GM19397 (cell line): Measurements from ENCODE around the gene RGS17.

ENCODE experiments used
- ATAC-seq: cut with Tn5 transposase; IDR thresholded peaks from one replicate; pipeline ENCODE4 v1.9.1; 2021; ENCODE audit warnings: mild to moderate bottlenecking, moderate library complexity; ENCODE audit not compliant: unreplicated experiment

Gene RGS17

DNA sequence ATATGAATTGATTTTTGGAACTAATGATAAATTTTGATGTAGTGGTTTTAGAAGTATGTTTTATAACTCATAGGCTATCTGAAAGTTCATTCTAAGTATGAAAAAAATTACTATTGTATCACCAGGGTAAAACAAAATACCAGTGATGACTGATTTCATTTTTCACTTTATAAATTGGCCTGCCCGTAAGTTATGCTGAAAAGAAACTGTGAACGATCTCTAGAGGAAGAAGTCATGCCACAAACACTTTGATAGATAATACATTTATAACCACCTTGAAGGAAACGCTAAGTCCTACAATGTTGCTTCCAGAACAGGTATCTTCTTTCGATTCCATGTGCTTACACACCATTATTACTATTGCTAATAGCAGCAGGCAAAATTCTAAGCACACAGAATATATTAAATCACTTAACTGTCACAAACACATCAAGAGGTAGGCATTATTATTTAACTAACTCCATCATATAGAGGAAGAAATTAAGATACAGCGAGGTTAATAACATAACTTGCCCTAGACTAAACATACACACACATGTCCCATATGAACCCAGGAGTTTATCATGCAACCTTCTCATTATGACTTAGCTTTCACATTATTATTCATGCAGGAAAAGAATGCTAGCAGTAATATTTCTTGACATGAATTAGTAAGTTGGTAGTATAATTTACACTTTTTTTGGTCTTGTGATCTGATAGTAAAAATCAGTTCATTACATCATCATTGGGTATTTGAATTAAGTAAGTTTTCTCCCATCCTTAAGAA, 44.7 kb downstream of the RGS17 start:
- ATAC-seq, result no peak

GRCh38 chr6:153085239-153085638, 45.8 kb downstream of the RGS17 start:
- no peak for ATAC-seq

- ATAC-seq, result no peak
Measured at GRCh38 chr6:153084393-153084792, 46.7 kb downstream of the RGS17 start.

GRCh38 chr6:153083869-153084268, 47.2 kb downstream of the RGS17 start:
- ATAC-seq, result no peak

- no peak for ATAC-seq
Measured at GRCh38 chr6:153081914-153082313, 49.2 kb downstream of the RGS17 start.

DNA sequence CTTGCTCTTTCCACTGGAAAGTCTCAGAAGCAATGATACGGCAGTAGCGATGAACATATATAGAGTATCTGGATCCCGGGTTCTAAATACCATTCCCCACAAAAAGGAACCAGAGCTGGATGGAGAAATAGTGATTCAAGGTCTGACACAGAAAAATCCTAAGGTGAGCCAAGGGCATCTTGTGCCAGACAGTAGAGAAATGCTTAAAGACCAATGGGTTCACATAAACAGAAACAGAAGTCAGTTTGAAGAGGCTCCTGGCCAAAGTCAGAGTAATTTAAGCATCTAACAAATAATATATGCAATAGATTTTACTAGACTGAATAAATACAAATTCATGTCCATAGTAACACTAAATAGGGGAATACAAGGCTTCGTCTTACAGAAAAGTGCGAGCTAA, 54.7 kb downstream of the RGS17 start:
- ATAC-seq, result no peak

DNA sequence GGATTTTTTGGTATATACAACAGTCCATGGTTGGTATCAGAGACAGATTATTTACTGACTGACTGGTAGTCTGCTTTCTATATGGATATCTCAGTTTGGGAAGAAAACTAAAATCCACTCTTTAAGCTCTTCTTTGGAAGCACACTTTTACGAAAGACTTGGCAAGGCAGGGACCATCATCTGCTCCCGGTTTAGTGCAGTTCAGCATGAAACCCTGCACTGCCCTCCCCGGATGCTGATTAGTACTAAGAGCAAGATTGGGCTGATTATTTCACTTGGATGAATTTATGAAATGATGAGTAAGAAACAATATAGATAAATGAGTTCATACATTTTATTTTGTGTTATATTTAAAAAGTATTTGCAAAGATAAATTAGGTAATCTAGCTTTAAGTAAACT, 56.3 kb downstream of the RGS17 start:
- ATAC-seq, result no peak

DNA sequence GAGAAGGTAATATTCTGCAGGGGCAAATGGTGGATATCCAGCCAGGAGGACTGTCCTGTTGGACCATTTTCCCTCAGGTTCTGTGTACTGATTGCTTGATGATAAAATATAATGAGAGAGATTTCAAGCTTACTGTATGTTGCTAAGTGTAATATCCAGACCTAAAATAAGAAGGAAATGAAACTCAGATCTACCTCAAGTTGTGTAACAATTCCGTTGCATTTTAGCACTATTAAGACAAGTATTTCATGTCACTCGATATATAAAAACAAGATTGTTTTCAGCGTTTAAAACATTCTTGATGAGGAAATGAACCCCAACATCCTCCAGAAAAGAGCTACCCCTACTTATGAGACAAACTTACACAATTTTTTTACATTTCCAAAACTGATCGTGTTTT, 57.2 kb downstream of the RGS17 start:
- ATAC-seq, result no peak

DNA sequence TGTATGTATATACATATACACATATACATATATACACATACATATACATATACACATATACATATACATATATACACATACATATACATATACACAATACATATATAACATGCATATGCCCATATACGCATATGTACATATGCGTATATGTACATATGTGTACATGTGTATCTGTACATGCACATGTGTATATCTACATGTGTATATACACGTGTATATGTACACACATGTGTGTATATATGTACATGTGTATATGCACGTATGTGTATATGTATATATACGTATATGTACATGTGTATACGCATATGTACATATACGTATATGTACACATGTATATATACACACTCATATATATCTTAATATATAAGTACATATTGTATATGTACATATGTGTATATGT, 60.3 kb downstream of the RGS17 start:
- ATAC-seq, result no peak

GRCh38 chr6:153069897-153070296, 61.2 kb downstream of the RGS17 start:
- ATAC-seq, result no peak

DNA sequence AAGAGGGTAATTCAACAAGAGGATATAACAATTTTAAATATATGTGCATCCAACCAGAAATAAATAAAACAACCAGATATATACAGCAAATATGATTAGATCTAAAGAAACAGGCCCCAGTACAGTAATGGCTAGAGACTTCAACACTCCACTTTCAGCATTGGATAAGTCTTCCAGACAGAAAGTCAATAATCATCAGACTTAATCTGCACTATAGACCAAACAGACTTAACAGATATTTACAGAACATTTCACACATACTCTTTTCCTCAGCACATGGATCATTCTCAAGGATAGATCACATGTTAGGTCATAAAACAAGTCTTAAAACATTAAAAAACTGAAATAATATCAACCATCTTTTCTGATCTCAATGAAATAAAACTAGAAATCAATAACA, 65.9 kb downstream of the RGS17 start:
- ATAC-seq, result no peak

- ATAC-seq, result no peak
Measured at GRCh38 chr6:153063936-153064335, 67.1 kb downstream of the RGS17 start.

GRCh38 chr6:153062516-153062915, 68.6 kb downstream of the RGS17 start:
- ATAC-seq, result no peak

DNA sequence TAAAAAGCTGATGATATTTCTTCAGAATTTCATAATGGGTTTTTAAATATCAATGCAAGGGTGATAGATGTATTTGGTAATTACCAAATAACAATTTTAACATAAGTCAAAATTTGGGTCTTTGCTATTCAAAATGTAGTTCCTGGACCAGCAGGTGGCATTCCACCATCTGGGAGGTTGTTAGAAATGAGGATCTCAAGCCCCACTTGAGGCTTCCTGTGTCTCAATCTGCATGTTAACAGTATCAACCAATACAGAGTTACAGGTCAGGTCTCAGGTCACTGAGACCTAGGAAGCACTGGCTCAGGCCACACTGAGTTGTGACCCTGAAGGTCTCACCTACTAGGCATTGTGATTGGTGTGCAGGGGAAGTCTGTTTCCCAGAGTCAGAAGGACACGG, 71.3 kb downstream of the RGS17 start:
- no peak for ATAC-seq

DNA sequence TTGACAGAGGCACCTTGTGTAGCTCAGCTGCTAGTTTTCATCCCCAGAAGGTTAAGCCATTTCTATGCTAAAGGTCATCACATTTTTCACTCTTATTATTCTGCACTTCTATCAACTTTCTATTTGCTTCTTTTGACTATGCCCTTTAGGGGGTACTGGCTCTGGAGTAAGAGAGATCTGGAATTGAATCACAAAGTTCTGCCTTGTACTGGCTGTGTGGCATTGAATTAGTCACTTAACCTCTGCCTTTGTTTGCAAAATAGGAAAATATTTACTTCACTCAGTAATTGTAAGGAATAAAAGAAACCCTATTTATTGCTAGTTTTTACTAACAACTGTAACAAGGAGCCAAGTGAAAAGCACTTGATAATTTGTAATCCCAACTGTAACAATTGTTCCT, 71.8 kb downstream of the RGS17 start:
- ATAC-seq, result no peak

DNA sequence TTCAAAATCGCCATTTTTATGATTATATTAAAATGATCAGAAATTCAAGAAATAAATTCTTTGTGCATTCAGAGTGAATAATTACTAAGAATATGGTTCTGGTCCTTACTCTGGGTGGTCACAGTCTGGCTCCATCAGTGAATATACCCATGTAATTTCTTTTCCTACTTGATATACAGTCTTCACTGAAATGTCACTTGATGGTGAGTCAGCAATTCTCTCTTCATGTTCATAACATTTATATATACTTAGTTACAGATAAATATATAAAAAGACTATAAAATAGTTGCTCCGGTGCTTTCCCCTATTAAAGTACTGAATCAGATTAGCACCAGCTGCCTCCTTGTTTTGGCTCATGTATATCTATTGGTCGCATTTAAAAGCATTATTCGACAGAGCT, 72.2 kb downstream of the RGS17 start:
- ATAC-seq, result no peak

DNA sequence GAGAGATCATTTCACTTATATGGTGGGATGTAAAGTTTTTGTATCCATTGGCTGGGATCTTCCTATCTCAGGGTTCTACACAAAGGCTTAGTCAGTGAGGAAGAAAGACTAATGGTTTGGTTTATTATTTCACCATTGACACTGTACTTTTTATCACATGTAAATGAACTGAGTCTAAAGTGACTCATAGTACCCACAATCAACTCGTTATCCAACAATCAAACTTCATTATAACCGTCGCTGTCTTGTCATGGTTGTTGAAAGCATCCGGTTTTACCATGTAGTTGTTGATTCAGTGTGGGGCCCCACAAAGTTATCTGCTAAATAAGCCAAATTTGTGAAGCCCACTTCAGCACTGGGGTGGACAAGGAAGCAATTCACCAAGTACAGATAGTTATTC, 72.8 kb downstream of the RGS17 start:
- no peak for ATAC-seq

DNA sequence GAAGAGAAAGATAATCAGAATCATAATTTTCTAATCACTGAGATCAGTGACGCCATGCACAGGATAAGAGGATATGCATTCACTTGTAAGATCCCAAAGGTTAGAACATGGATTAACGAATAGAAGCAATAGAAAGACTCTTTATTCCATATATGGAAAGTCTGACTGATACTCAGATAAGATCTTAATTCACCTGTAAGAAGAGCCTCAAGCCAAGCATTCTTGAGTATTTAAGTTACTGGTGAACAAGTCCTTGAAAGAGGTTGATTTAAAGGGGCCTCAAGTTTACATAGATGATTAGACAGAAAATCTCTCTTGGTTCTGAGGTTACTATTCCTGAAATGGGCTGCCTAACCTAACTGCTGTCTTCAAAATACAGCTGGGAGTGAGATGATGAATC, 74.8 kb downstream of the RGS17 start:
- no peak for ATAC-seq

GRCh38 chr6:153051801-153052200, 79.3 kb downstream of the RGS17 start:
- ATAC-seq, result no peak

DNA sequence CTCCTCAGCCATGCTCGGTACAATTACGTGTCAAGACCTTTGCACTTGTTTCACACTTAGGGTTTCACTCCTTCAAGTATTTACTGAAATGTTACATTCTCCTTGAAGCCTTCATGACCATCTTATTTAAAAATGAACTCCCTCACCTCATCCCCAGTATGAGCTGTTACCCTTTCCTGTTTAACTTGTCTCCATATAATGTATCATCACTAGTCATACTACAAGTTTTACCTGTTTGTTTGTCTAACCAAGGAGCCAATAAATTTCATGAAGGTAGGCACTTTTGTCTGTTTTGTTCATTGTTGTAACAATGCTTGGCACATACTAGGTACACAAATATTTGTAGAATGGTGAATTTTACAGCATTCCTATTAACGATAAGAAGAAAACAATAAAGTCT, 82.5 kb downstream of the RGS17 start:
- no peak for ATAC-seq

DNA sequence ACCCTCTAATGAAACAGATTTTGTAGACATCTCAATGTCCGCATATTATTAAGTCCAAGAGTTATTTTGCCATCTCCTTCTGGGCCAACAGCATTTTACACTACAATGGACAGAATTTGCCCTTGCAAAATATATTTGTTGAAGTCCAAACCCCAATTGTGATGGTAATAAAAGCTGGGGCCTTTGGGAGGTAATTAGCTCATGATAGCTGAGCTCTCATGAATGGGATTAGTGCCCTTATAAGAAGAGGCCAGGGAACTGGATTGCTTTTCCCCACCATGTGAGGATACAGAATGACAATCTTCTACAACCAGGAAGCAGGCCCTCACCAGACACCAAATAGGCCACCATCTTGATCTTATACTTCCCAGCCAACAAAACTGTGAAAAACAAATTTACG, 83.7 kb downstream of the RGS17 start:
- no peak for ATAC-seq

GRCh38 chr6:153045271-153045670, 85.8 kb downstream of the RGS17 start:
- no peak for ATAC-seq

DNA sequence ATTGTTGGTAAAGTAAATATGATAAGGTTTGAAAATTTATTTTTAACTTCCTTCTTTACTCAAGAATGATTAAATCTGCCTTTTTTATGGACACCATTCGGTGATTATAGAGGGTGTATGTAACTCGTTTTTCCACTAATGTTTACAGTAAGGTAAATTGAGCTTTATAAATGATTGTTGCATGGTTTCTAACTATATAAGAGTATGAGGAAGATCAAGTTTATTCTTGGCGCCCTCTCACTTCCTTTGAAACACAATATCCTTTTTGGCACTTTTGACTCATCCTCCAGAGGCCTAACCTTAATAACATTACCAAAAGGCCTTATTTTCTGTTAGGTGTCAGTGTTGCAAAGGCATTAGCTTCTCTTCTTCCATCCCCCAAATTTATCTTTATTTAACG, 86.8 kb downstream of the RGS17 start:
- no peak for ATAC-seq
